OCI-LY3 (cell line): Measurements from ENCODE around the gene PLPPR3.

Experiments
- H2AFZ ChIP-seq: fragments of 200-600, 300-600 bp; shearing (Covaris generic); 2 replicates; pipeline ENCODE4 v1.6.0; 2014; ENCODE audit warnings: antibody characterized with exemption, low read depth, low read length
- H3K27ac ChIP-seq: fragments of 200-600, 300-600 bp; sonication (generic); 2 replicates; pipeline ENCODE4 v1.5.1; 2014; ENCODE audit warnings: mild to moderate bottlenecking, low read length, moderate library complexity, mixed read lengths
- H3K27me3 ChIP-seq: fragments of 200-600, 300-600 bp; sonication (generic); 2 replicates; pipeline ENCODE4 v1.6.1; 2014; ENCODE audit warnings: low read depth, low read length, mixed read lengths
- H3K36me3 ChIP-seq: fragments of 200-600, 300-600 bp; sonication (generic); replicated peaks from 2 replicates; pipeline ENCODE3; 2014; ENCODE audit warnings: low read depth, low read length, mixed read lengths
- H3K4me1 ChIP-seq: fragments of 300-600, 200-600 bp; sonication (generic); 2 replicates; pipeline ENCODE4 v1.6.1; 2014; ENCODE audit warnings: low read length, mixed read lengths
- H3K4me2 ChIP-seq: fragments of 200-600, 300-600 bp; sonication (generic); 2 replicates; pipeline ENCODE4 v1.6.1; 2014; ENCODE audit warnings: low read length, mixed read lengths
- H3K4me3 ChIP-seq: fragments of 300-600, 200-600 bp; sonication (generic); 2 replicates; pipeline ENCODE4 v1.5.1; 2014; ENCODE audit warnings: antibody characterized with exemption, mild to moderate bottlenecking, low read length, moderate library complexity
- H3K79me2 ChIP-seq: fragments of 300-600, 200-600 bp; shearing (Covaris generic); 2 replicates; pipeline ENCODE4 v1.6.1; 2014; ENCODE audit warnings: mild to moderate bottlenecking, low read length, mixed read lengths
- H3K9ac ChIP-seq: fragments of 300-600, 200-600 bp; shearing (Covaris generic); 2 replicates; pipeline ENCODE4 v1.6.0; 2014; ENCODE audit warnings: mild to moderate bottlenecking, low read length, moderate library complexity
- H3K9me3 ChIP-seq: fragments of 200-600, 300-600 bp; shearing (Covaris generic); 2 replicates; pipeline ENCODE4 v1.6.1; 2014; ENCODE audit warnings: low read length, mixed read lengths; ENCODE audit not compliant: insufficient read depth
- H4K20me1 ChIP-seq: fragments of 200-600, 300-600 bp; sonication (generic); 2 replicates; pipeline ENCODE4 v1.6.1; 2016; ENCODE audit warnings: low read length, mixed read lengths; ENCODE audit not compliant: insufficient read depth
- CTCF ChIP-seq: fragments of 200-600, 300-600 bp; sonication (generic); IDR thresholded peaks from 2 replicates; pipeline ENCODE4 v1.5.1; 2014; ENCODE audit warnings: antibody characterized with exemption, low read length, low read depth
- EZH2phosphoT487 ChIP-seq: fragments of 200-600 bp; shearing (Covaris generic); IDR thresholded peaks from 2 replicates; pipeline ENCODE4 v1.6.1; 2018; ENCODE audit warnings: antibody characterized with exemption, mixed run types, low read depth

Gene PLPPR3

GRCh38 chr19:769616-770015, 52.1 kb downstream of the PLPPR3 start:
- Histone ChIP-seq H3K27me3 (no peaks in the 10 kb centered on the region), H2AFZ (no peak overlapping the region), H3K9me3 (no peaks in the 10 kb centered on the region), H3K4me2 (no peak overlapping the region), H3K4me1 (no peaks in the 10 kb centered on the region), H3K27ac (no peak overlapping the region), H3K36me3 (no peaks in the 10 kb centered on the region), H3K4me3 (no peak overlapping the region), H3K9ac (no peak overlapping the region), H3K79me2 (no peaks in the 10 kb centered on the region), H4K20me1 (no peaks in the 10 kb centered on the region)
- no peak for TF ChIP-seq CTCF
- no peak for TF ChIP-seq EZH2phosphoT487

GRCh38 chr19:768424-768823, 53.3 kb downstream of the PLPPR3 start:
- no peaks in the 10 kb centered on the region for H3K36me3 ChIP-seq
- H2AFZ ChIP-seq: no peak overlapping the region
- H3K4me3 ChIP-seq: no peak overlapping the region
- H3K9ac ChIP-seq: no peak overlapping the region
- TF ChIP-seq EZH2phosphoT487: no peak
- no peak for TF ChIP-seq CTCF
- H3K27me3 ChIP-seq: no peaks in the 10 kb centered on the region
- no peaks in the 10 kb centered on the region for H3K4me1 ChIP-seq
- no peaks in the 10 kb centered on the region for H3K79me2 ChIP-seq
- no peak overlapping the region for H3K27ac ChIP-seq
- H4K20me1 ChIP-seq: no peaks in the 10 kb centered on the region
- no peaks in the 10 kb centered on the region for H3K9me3 ChIP-seq
- no peak overlapping the region for H3K4me2 ChIP-seq

- Histone ChIP-seq H3K27ac (no peak overlapping the region), H3K36me3 (no peaks in the 10 kb centered on the region), H3K9me3 (no peaks in the 10 kb centered on the region), H3K9ac (no peak overlapping the region), H2AFZ (no peak overlapping the region), H3K27me3 (no peaks in the 10 kb centered on the region), H4K20me1 (no peaks in the 10 kb centered on the region), H3K4me2 (no peak overlapping the region), H3K79me2 (no peaks in the 10 kb centered on the region), H3K4me1 (no peaks in the 10 kb centered on the region), H3K4me3 (no peak overlapping the region)
- no peak for TF ChIP-seq CTCF
Observed at GRCh38 chr19:765179-765738, 56.5 kb downstream of the PLPPR3 start.

GRCh38 chr19:764301-764700, 57.5 kb downstream of the PLPPR3 start:
- Histone ChIP-seq H2AFZ (no peak overlapping the region), H3K4me3 (no peak overlapping the region), H4K20me1 (no peaks in the 10 kb centered on the region), H3K9ac (no peak overlapping the region), H3K27me3 (no peaks in the 10 kb centered on the region), H3K79me2 (no peaks in the 10 kb centered on the region), H3K4me1 (no peaks in the 10 kb centered on the region), H3K9me3 (no peaks in the 10 kb centered on the region), H3K27ac (no peak overlapping the region), H3K4me2 (no peak overlapping the region), H3K36me3 (no peaks in the 10 kb centered on the region)
- TF ChIP-seq CTCF: no peak
- no peak for TF ChIP-seq EZH2phosphoT487
